HG03378 (cell line): ENCODE data around the gene CHST13.
"Not testable (repeated sequence)": the region's sequence is repeated elsewhere in the genome, so short reads cannot be mapped to it uniquely, and the experiment has no call there.

ENCODE experiments used
- ATAC-seq: cut with Tn5 transposase; IDR thresholded peaks from one replicate; pipeline ENCODE4 v1.9.1; 2021; ENCODE audit warnings: mild to moderate bottlenecking, moderate library complexity; ENCODE audit not compliant: unreplicated experiment

CHST13 gene

GRCh38 chr3:126524429-126524988 lies 554 bp downstream of the CHST13 start:
- no peak for ATAC-seq

DNA sequence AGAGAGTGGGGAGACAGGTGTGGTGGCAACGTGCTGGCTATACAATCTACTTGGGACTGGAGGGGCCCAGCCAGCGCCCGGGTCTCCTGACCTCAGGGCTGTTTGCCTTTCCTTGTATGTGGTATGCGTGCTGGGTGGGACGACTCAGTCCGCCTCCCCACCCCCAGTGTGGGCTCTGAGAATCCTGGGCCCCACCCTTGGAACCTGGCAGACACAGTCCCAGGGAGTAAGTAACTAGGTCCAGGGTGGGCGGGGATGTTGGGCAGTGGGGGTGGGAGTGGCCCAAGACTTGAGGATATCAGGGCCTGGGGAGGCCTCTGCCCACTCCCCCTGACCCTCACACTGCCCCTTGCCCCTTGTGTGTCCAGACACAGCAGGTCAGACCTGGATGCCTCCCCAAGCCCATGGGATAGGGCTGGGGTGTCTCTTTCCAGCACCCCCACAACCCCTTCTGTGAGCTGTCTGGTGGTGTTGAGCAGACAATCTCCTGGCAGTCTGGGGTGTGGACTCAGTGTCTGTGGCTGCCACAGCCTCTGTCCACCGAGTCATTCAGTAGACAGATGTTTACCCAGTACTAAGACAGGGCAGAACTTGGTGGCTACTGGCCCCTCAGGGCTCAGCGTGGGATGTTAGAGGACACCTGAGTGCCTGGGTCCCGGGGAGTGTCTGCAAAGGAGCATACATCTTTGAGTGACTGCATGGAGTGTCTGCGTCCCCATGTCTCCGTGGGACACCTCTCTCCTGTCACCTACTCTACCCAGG lies 1.3 kb downstream of the CHST13 start:
- ATAC-seq, result no peak

DNA sequence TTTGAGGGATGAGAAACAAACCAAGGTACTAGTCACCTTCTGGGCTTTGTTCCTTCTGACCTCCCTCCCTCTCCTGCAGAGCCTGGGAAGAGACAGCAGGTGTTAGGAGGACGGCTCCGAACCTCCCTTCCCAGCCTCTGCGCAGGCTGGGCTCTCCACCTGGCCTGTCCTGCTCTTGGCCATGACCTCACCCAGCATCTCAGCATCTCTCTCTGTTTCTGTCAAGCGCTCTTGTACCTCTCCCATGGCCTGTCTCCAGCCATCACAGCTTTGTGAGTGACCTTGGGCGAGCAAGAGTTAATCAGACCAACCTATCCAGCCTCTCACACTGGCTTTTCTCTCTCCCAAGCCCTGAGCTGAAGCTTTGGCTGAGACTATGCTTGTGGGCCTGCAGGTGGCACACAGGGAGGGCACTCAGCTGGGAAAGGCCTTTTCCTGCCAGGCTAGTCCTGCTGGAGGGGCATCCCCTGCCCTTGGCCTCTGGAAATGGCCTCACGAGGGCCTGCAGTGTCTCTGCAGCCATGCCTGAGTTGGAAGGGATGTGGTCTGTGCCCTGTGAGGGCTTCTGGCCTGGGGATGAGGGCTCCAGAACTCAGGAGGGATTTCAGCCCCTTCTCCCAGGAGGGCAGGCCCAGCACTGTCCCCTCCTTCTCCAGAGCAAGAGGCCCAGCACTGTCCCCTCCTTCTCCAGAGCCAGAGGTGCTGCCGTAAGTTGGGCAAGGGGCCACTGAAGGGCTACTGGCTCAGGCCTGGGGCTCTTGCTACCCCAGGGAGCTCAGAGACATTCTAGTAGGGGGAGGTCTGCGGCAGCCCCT lies 2.1 kb downstream of the CHST13 start:
- ATAC-seq, result no peak

DNA sequence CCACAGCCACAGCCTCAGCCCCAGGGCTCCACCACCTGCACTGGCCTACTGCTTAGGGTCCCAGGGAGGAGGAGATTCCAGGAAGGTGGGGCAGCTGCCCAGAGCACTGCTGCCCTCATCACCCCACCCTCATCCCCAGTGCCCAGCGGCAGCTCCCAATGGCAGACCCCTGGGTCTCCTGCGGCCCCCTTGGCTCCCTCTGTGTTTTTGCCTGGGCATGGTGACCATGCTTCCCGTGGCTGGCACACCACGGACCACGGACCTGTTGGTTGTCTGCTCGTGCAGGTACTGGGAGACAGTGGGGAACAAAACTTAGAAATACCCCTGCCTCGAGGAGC lies 2.7 kb downstream of the CHST13 start:
- no peak for ATAC-seq

DNA sequence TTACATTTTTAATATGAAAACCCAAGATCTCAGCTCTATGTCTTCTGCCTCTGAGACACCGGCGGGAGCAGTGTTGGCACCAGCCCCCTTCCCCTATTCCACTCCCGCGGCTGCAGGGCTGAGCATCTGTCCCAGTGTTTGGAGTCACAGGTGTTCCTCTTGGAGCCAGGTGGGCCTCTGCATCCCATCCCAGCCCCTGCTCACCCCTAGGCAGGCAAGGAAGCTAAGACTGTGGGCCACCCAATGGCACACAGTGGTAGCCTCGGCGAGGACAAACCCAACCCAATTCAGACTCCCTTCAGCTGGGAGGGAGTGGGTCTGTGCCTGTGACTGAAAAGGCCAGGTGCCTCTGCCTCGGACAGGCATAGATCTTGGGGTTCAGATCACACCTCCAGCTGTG lies 3.1 kb downstream of the CHST13 start:
- no peak for ATAC-seq

GRCh38 chr3:126527455-126528211 lies 3.7 kb downstream of the CHST13 start:
- no peak for ATAC-seq

- no peak for ATAC-seq
Measured at GRCh38 chr3:126528419-126528799, 4.5 kb downstream of the CHST13 start.

DNA sequence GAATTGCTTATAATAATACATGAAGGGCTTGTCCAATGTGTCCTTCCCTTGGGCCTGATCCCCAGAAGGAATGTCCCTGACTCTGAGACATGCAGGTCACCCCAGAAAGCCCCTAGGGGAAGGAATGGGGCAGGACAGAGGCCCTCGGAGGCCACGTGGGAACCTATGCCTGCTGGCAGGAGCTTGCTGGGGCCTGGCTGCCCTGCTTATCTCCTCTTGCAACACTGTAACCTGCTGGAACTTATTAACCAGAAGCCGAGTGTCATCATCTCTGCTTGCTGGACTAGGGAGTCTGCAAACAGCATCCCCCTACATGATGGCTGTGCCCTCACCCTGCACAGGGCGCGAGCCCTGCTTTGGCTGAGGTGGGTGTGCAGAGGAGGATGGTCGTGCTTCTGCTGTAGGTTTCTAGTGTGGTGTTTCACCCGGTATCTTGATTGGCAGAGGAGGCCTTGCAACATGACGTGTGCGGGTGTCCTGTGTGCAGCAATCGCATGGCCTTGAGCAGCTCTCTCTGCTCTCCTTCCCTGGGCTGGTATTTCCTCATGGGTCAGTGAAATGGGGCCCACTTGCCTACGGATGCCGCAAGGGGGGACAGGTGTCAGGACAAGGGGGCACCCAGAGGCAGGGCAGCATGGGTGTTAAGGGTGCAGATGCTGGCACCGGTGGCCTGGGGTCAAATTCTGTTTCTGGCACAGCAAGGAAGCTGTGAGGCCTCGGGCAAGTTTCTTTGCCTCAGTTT lies 5.0 kb downstream of the CHST13 start:
- no peak for ATAC-seq

DNA sequence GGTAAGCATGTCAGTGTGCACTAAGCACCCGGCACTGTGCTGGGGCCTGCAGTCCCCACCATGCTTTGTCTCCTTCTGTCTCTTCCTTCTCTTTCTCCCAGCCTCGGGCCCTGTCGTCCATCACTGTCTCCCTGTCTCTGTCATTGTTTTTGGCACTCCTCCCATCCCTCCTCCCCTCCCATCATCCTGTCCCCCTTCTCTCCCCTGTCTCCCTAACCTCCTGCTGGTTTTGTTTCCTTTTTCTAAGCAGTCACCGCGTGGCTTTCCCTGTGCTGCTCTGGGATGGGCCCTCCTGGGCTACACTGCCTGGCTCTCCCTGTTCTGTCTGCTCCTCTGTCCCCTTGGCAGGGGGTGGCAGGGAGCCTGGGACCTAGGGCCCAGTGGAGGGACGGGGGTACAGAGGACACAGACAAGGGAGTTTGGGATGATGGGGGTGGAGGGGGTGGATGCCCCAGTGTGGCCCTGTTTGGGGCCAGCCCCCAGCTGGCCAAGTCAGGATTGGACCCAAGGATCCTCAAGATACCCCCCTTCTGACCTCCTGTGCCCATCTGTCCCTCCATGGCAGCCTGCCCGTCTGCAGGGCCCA lies 5.7 kb downstream of the CHST13 start:
- no peak for ATAC-seq

DNA sequence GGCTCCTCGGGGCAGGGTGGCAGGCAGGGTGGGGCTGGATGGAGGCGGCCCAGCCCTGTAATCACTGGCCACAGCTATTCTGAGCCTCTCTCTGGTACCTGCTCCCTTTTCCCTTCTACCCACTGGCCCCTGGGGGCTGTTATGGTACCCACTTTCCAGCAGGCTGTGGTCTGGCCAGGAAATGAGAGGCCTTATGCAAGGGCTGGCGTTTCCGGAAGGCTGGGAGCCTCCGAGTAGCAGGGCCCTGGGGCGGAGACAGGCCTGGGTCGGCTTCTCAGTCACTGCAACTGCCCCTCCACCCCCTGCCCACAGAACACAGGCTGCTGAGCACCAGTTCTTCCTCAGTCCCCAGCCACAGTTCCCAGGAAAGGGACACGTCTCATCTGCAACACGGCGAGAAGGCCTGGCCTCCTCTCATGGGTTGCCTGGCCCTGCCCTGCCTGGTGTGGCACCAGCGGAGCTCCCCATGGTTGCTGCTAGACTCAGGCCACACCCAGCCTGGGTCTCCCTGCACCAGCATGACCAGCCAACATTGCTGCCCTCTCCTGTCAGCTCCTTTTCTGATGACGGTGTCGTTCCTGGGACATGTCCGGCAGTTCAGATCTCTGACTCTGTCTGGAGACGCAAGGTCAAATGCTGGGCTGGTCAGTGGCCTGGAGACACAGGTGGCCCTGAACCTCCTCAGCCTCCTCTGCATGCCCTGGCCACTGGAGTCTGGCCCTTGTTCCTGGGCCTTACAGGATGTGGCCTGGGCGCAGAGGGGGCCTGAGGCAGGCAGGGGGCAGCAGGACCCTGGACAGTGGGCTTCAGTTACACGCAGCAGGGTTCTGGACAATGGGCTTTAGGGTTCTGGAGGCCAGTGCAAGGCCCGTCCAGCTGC lies 6.5 kb downstream of the CHST13 start:
- ATAC-seq, result no peak

DNA sequence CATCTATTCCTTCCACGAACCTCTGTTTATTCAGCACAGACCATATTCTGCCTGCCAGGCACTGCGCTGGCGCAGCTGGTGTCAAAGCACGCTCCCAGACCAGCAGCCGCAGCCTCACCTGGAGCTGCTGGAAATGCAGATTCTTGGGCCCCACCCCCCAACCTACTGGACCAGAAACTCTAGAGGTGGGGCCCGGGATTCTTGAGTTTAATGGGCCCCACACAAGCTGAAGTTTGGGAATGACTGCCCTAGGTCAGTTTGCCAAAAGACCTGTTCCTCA lies 7.0 kb downstream of the CHST13 start:
- ATAC-seq, result no peak

- ATAC-seq, result no peak
Measured at GRCh38 chr3:126533506-126533905, 9.6 kb downstream of the CHST13 start.

DNA sequence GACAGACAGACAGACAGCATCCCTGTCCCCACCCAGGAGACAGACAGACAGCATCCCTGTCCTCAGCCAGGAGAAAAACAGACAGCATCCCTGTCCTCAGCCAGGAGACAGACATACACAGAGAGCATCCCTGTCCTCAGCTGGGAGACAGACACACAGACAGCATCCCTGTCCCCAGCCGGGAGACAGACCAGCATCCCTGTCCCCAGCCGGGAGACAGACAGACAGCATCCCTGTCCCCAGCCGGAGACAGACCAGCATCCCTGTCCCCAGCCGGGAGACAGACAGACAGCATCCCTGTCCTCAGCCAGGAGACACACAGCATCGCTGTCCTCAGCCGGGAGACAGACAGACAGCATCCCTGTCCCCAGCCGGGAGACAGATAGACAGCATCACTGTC lies 10.8 kb downstream of the CHST13 start:
- ATAC-seq, result not testable (repeated sequence)

DNA sequence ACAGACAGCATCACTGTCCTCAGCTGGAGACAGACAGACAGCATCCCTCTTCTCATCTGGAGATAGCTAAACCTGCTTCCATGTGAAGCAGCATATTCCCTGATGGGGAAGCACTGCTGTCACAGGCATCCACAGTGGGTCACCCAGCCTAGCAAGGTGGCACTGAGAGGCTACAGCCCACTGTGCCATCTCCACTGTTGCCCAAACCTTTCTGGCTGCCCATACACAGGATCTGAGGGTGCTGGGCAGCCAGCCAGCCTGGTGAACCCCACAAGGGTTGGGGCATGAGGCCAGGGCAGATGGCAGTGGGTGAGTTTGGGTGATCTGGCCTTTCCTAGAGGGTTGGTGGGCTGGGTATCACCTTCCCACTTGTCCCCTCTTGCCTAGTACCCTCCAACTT lies 11.7 kb downstream of the CHST13 start:
- no peak for ATAC-seq

DNA sequence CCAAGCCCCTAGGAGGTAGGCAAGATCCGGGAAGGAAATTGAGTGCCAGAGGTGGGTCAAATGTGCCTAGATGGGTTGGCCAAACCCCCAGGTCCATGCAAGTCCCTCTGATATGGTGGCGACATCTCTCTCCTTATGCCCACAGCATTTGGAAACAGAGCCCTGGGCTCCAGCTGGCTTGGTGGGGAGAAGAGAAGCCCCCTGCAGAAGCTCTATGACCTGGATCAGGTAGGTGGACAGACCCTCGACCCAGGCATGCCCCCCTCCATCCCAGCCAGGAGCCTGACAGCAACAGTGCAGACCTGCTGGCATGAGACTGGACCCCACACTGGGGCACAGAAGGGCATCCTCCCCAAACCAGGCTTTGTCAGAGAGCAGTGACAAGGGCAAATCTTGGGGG lies 12.2 kb downstream of the CHST13 start:
- no peak for ATAC-seq

GRCh38 chr3:126537116-126537729 lies 13.3 kb downstream of the CHST13 start:
- no peak for ATAC-seq

GRCh38 chr3:126537730-126538281 lies 13.9 kb downstream of the CHST13 start:
- ATAC-seq, result no peak

- no peak for ATAC-seq
Measured at GRCh38 chr3:126538316-126538715, 14.4 kb downstream of the CHST13 start.

DNA sequence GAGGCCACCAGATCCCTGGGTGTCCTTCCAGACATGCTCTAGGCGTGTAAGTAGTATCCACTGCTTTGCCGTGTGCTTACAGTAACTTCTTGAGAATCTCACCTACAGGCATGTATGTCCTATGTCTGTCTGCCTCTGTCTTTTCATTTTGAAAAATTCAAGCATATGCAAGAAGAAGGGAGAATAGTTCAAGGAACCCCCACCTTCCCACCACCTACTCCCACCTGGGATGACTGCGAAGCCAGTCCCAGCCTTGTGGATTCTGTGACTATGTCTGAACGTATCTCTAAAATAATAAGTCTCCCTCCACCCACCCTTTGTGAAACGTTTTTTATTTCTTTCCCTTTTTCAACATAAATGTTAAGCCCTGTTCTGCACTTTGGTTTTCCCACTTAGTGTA lies 15.0 kb downstream of the CHST13 start:
- no peak for ATAC-seq
